Measurements from ENCODE around the gene REM1.

- TF ChIP-seq MXI1 (IDR thresholded peaks at IDR 0.05; ENCODE audit: borderline replicate concordance, low read depth, low read length) (no peak), RBAK (CRISPR knock-in tag; IDR thresholded peaks at IDR 0.05) (no peak), CTCF (CRISPR knock-in tag; IDR thresholded peaks at IDR 0.05) (no peak), MTF1 (CRISPR knock-in tag; IDR thresholded peaks at IDR 0.05) (no peak), XBP1 (CRISPR knock-in tag; IDR thresholded peaks at IDR 0.05) (no peak), SP2 (CRISPR knock-in tag; IDR thresholded peaks at IDR 0.05) (no peak), ZNF10 (CRISPR knock-in tag; IDR thresholded peaks at IDR 0.05; ENCODE audit: borderline replicate concordance, low read depth) (no peak), CBX5 (CRISPR knock-in tag; IDR thresholded peaks at IDR 0.05; ENCODE audit: borderline replicate concordance) (no peak), PBX3 (CRISPR knock-in tag; IDR thresholded peaks at IDR 0.05; ENCODE audit: borderline replicate concordance) (no peak), EZH2 (conservative IDR thresholded peaks at IDR 0.05; ENCODE audit: low read depth, low read length) (no peak), BORCS8-MEF2B (CRISPR knock-in tag; IDR thresholded peaks at IDR 0.05) (no peak), MZF1 (CRISPR knock-in tag; IDR thresholded peaks at IDR 0.05; ENCODE audit: borderline replicate concordance) (no peak), RAD21 (CRISPR knock-in tag; IDR thresholded peaks at IDR 0.05) (no peak), ZNF766 (CRISPR knock-in tag; IDR thresholded peaks at IDR 0.05; ENCODE audit: borderline replicate concordance) (no peak)
These were observed 52.2 kb downstream of the REM1 start for GRCh38 chr20:31527266-31527665.

All from HepG2 (cell line).